Measurements from ENCODE around the gene EFCAB11.
"Not testable (repeated sequence)": the region's sequence is repeated elsewhere in the genome, so short reads cannot be mapped to it uniquely, and the experiment has no call there.

Gene EFCAB11

DNA sequence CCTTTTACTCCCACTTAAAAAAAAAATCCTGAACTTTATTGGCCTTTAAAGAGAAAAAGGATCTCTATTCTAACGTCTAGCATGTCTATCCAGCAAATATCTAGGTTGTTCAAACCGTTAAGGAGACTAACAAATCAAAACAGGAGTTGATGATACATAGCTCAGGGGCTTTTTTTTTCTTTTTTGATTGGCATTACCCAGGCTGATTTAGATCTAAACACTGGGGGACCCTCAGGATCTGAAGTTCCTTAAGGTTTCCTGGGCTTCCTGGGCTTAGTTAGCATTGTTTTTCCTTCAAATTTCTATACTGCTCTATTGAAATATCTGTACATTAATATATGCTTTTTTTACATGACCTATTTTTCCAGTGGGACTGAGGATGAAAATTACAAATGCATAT is 42.3 kb downstream of the EFCAB11 start:
- DNase-seq: peak in 1 of 51 donors; percentile 66

GRCh38 chr14:89911010-89911919 is 43.3 kb downstream of the EFCAB11 start:
- peak in 39 of 51 donors; percentile 9 to 84 (median 44) for DNase-seq

DNA sequence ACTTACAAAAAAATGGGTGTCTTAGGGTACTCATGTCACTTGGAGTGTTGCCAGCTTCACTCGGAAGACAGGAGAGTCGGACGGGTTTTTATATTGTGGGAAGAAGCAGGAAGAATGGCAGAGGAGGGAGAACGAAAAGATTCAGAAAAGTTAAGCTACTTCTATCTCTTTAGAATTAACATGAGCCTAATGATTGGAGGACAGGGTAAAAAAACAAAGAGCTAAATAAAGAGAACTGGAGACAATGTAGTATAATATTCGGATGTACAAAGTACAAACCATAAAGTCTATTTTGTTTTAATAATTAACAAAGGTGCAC is 43.9 kb downstream of the EFCAB11 start:
- DNase-seq: no peak

DNA sequence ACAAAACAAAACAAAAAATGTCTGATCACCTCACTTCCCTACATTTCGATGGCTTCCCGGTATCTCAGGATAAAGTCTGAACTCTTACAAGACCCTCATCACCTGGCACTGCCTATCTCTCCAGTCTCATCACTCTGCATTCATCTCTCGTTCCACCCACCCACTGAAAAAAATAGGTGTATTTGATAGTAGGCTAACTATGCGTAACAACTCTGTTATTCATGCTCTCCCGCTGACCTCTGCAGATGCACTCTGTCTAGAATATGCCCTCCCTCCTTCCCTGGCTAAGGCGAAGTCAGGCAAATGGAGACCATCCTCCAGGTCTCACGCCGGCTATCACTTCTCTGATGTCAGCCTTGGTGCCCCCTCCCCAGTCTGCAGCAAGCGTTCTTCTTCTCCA is 44.9 kb downstream of the EFCAB11 start:
- DNase-seq: no peak

DNA sequence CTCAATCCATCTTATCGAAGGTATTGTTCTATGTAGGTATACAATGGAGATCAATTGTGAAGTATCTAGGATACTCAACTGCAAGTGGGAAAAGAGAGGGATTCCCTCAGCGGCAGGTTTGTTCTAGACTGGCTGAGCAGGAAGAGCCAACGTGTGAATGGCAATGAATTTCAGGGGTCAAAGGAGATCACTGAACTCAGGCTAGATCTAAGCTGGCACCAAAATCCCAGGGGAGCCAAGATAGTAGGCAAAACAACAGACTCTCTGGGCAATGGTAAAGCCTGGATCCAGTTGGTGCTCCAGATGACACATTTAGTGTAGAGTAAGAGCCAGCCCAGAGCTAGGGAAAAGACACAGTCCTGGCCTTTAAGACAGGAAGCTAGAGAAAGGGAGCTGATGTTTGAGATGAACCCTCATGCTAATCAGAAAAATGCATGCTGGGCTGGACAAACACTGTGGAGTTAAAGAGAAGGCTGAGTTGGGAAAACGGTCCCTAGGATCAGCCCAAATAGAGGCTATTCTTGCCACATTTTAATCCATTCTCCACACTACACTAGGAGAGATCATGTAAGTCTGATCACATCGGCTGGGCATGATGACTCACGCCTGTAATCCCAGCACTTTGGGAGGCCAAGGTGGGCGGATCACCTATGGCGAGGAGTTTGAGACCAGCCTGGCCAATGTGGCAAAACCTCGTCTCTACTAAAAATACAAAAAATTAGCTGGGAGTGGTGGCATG is 45.6 kb downstream of the EFCAB11 start:
- DNase-seq: no peak

- DNase-seq: no peak
These were observed 46.9 kb downstream of the EFCAB11 start for GRCh38 chr14:89907655-89908054.

DNA sequence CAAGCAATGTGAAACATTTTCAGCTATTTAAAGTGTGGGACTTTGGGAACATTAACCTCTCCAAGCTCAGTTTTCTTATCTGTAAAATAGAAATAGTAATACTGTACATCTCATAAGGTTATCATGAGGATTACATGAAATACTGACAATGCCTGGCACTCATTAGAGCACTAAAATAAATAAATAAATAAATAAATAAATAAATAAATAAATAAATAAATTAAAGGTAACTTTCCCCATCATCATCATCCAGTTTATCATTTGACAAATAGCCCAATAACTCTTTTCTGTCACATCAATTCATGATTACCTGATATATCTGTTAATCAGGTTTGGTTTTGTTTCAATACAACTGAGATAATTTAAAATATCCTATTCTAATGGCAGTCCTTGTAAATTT is 48.5 kb downstream of the EFCAB11 start:
- DNase-seq: no peak

- DNase-seq: no peak
These were observed 51.1 kb downstream of the EFCAB11 start for GRCh38 chr14:89903340-89903952.

- peak in 1 of 51 donors; percentile 27 for DNase-seq
These were observed 51.6 kb downstream of the EFCAB11 start for GRCh38 chr14:89902881-89903280.

- no peak for DNase-seq
These were observed 53.7 kb downstream of the EFCAB11 start for GRCh38 chr14:89900802-89901201.

DNA sequence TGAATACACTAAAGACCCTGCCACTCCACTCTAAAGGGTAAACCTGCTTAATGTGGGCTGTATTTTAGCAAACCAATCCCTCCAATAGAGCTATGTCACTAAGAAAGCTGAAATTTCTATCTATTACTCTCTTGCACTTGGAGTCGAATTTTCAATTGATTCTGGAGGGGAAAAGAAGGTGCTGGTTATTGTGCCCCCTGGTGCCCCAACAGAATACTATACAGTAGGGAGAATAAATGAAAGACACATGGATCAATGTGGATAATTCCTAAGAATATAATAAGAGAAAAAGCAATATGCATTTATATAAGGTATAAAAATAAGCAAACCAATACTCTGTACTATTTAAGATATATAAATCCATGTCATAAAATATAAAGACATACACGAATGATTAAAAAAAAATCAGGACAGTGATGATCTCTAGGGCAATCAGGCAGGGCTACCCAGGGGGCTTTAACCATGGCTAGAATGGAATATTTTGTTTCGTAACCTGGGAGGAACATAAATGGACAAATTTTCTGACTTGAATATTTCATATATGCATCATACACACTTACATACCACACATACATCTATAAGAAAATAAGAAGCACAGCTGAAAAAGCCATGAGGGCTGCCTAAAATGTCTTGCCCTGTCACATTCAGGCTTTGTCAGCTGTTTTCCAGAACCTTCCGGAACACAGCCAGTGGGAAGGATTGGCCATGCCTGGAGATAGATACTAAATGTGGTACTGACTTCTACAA is 54.4 kb downstream of the EFCAB11 start:
- DNase-seq: peak in 1 of 51 donors; percentile 7

DNA sequence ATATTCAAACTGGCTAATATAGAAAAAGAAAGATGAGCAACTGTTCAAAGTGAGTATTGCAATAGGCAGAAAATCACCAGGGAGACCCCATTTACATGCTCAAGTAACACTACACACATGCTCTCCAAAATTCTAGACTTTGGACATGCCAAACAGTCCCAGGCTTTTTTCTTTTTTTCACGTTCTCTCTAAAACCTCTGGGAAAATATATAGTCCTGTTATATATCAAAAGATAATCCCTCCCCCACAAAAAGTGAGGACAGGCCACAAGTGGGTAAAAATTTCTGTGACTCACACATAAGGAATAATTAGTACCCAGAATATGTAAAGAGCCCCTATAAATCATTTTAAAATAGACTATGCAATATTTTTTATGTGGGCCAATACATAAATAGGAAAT is 55.2 kb downstream of the EFCAB11 start:
- no peak for DNase-seq

- DNase-seq: not testable (repeated sequence)
These were observed 61.1 kb downstream of the EFCAB11 start for GRCh38 chr14:89893388-89893787.

GRCh38 chr14:89892953-89893352 is 61.6 kb downstream of the EFCAB11 start:
- DNase-seq: no peak

GRCh38 chr14:89891721-89892120 is 62.8 kb downstream of the EFCAB11 start:
- DNase-seq: not testable (repeated sequence)

GRCh38 chr14:89891055-89891454 is 63.5 kb downstream of the EFCAB11 start:
- DNase-seq: no peak

DNA sequence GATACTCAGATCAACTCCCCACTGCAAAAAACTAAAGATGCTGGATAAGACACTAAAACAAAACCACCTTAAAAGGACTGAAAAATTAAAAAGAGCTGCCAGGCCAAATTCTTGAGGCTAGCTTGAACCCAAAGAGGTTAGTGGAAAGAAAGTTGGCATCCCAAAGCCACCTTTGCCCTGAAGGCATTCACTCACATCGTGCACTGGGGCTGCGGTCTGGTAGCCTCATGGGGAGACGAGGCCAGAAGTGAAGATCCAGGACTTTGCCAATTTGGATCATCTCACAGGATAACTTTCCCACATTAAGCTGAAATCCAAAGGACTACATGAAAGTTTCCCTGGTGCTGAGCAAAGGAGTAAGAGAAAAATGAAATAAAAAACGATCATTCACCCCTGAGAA is 63.9 kb downstream of the EFCAB11 start:
- no peak for DNase-seq

GRCh38 chr14:89889626-89890025 is 64.9 kb downstream of the EFCAB11 start:
- DNase-seq: no peak

- no peak for DNase-seq
These were observed 69.8 kb downstream of the EFCAB11 start for GRCh38 chr14:89884761-89885160.

DNA sequence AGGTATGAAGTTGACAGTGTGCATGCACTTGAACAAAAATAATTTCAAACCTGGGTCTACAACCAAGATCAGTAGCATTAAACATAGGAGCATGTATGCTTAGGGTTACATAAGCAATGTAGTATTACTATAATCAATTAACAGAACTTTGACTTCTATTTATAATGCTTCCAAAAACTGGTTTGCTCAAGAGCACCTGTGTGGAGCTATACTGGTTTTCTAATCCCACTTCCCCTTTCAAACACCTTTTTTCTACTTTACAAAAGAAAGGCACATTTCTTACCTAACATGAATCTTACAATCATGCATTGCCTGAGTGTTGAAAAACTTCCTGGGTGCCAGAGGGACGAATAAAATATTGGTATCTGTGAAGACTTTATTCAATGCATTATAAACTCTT is 72.7 kb downstream of the EFCAB11 start:
- no peak for DNase-seq

GRCh38 chr14:89874091-89874490 is 80.4 kb downstream of the EFCAB11 start:
- DNase-seq: not testable (repeated sequence)

GRCh38 chr14:89870316-89870715 is 84.2 kb downstream of the EFCAB11 start:
- DNase-seq: no peak
